OCI-LY1 (cell line): ENCODE results near the gene PDCL2.
"Not testable (repeated sequence)": the region's sequence is repeated elsewhere in the genome, so short reads cannot be mapped to it uniquely, and the experiment has no call there.

Source experiments
- H2AFZ ChIP-seq: fragments of 200-600 bp; sonication (generic), shearing (Covaris generic); 2 replicates; pipeline ENCODE4 v1.6.0; 2014; ENCODE audit warnings: antibody characterized with exemption, mild to moderate bottlenecking, low read length
- H3F3A ChIP-seq: fragments of 200-600 bp; sonication (generic), shearing (Covaris generic); 2 replicates; pipeline ENCODE4 v1.6.0; 2014; ENCODE audit warnings: mild to moderate bottlenecking, antibody characterized with exemption, low read length, moderate library complexity; ENCODE audit not compliant: insufficient read depth
- H3K27ac ChIP-seq: fragments of 200-600 bp; sonication (generic); 2 replicates; pipeline ENCODE4 v1.5.1; 2014; ENCODE audit warnings: low read length, mixed run types, mild to moderate bottlenecking, low read depth; ENCODE audit not compliant: poor library complexity, severe bottlenecking
- H3K27me3 ChIP-seq: fragments of 200-600 bp; sonication (generic); 2 replicates; pipeline ENCODE4 v1.6.0; 2014; ENCODE audit warnings: antibody characterized with exemption, mild to moderate bottlenecking, low read length, moderate library complexity; ENCODE audit not compliant: insufficient read depth
- H3K36me3 ChIP-seq: fragments of 200-600 bp; sonication (generic); 2 replicates; pipeline ENCODE4 v1.6.1; 2014; ENCODE audit warnings: mild to moderate bottlenecking, antibody characterized with exemption, low read length, moderate library complexity, mixed read lengths; ENCODE audit not compliant: insufficient read depth
- H3K4me1 ChIP-seq: fragments of 200-600 bp; sonication (generic); 2 replicates; pipeline ENCODE4 v1.5.1; 2014; ENCODE audit warnings: mild to moderate bottlenecking, low read length, moderate library complexity; ENCODE audit not compliant: insufficient read depth, severe bottlenecking
- H3K4me2 ChIP-seq: fragments of 200-600 bp; sonication (generic), shearing (Covaris generic); 2 replicates; pipeline ENCODE4 v1.6.1; 2014; ENCODE audit warnings: low read length
- H3K4me3 ChIP-seq: fragments of 200-600 bp; sonication (generic); 2 replicates; pipeline ENCODE4 v1.5.1; 2014; ENCODE audit warnings: low read length, low read depth, mild to moderate bottlenecking, mixed read lengths; ENCODE audit not compliant: poor library complexity, severe bottlenecking
- H3K79me2 ChIP-seq: fragments of 200-600 bp; shearing (Covaris generic); 2 replicates; pipeline ENCODE4 v1.6.1; 2016; ENCODE audit warnings: mixed run types, low read length, mixed read lengths; ENCODE audit not compliant: insufficient read depth
- H3K9ac ChIP-seq: fragments of 200-600 bp; sonication (generic), shearing (Covaris generic); 2 replicates; pipeline ENCODE4 v1.6.1; 2014; ENCODE audit warnings: mild to moderate bottlenecking, low read length, mixed read lengths
- H3K9me2 ChIP-seq: fragments of 200-600 bp; sonication (generic), shearing (Covaris generic); 2 replicates; pipeline ENCODE4 v1.6.1; 2014; ENCODE audit warnings: low read depth, mild to moderate bottlenecking, low read length, mixed read lengths
- H3K9me3 ChIP-seq: fragments of 200-600 bp; shearing (Covaris generic); 2 replicates; pipeline ENCODE4 v1.6.1; 2014; ENCODE audit warnings: low read length, mixed read lengths
- H4K20me1 ChIP-seq: fragments of 200-600 bp; sonication (generic), shearing (Covaris generic); 2 replicates; pipeline ENCODE4 v1.6.0; 2016; ENCODE audit warnings: mild to moderate bottlenecking, low read length; ENCODE audit not compliant: insufficient read depth
- EZH2 ChIP-seq: fragments of 200-600 bp; sonication (generic), shearing (Covaris generic); IDR thresholded peaks from 2 replicates; pipeline ENCODE4 v1.8.0; 2017; ENCODE audit warnings: borderline replicate concordance, mixed run types, mild to moderate bottlenecking, antibody characterized with exemption, low read length, moderate library complexity, mixed read lengths
- TF ChIP-seq, protein P1 (sequence below): fragments of 200-600 bp; sonication (generic), shearing (Covaris generic); IDR thresholded peaks from 2 replicates; pipeline ENCODE4 v1.5.1; 2017; ENCODE audit warnings: mild to moderate bottlenecking, antibody characterized with exemption, low read length, moderate library complexity, mixed read lengths

Gene PDCL2

GRCh38 chr4:55600640-55601039 is 8.6 kb upstream of the PDCL2 start:
- H3K79me2 ChIP-seq, result no peaks in the 10 kb centered on the region
- no peak overlapping the region for H3K9ac ChIP-seq

GRCh38 chr4:55598641-55599040 is 6.6 kb upstream of the PDCL2 start:
- Histone ChIP-seq H3K9me3 (no peaks in the 10 kb centered on the region), H3K27me3 (no peaks in the 10 kb centered on the region), H3K9ac (no peak overlapping the region), H3K79me2 (no peaks in the 10 kb centered on the region), H4K20me1 (no peaks in the 10 kb centered on the region), H3K4me1 (no peaks in the 10 kb centered on the region), H3K27ac (no peak overlapping the region), H3F3A (no peaks in the 10 kb centered on the region), H3K9me2 (no peaks in the 10 kb centered on the region), H3K4me3 (no peak overlapping the region), H3K36me3 (no peaks in the 10 kb centered on the region), H3K4me2 (no peak overlapping the region), H2AFZ (no peak overlapping the region)
- TF ChIP-seq, protein P1, sequence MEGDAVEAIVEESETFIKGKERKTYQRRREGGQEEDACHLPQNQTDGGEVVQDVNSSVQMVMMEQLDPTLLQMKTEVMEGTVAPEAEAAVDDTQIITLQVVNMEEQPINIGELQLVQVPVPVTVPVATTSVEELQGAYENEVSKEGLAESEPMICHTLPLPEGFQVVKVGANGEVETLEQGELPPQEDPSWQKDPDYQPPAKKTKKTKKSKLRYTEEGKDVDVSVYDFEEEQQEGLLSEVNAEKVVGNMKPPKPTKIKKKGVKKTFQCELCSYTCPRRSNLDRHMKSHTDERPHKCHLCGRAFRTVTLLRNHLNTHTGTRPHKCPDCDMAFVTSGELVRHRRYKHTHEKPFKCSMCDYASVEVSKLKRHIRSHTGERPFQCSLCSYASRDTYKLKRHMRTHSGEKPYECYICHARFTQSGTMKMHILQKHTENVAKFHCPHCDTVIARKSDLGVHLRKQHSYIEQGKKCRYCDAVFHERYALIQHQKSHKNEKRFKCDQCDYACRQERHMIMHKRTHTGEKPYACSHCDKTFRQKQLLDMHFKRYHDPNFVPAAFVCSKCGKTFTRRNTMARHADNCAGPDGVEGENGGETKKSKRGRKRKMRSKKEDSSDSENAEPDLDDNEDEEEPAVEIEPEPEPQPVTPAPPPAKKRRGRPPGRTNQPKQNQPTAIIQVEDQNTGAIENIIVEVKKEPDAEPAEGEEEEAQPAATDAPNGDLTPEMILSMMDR, result no peak
- TF ChIP-seq EZH2, result no peak

More at GRCh38 chr4:55600640-55601039, 8.6 kb upstream of the PDCL2 start:
- Histone ChIP-seq H3K4me1 (no peaks in the 10 kb centered on the region), H3F3A (no peaks in the 10 kb centered on the region), H3K27me3 (no peaks in the 10 kb centered on the region), H3K36me3 (no peaks in the 10 kb centered on the region), H3K4me3 (no peak overlapping the region), H2AFZ (no peak overlapping the region), H4K20me1 (no peaks in the 10 kb centered on the region), H3K4me2 (no peak overlapping the region), H3K27ac (no peak overlapping the region), H3K9me2 (no peaks in the 10 kb centered on the region), H3K9me3 (no peaks in the 10 kb centered on the region)
- TF ChIP-seq EZH2, result no peak
- TF ChIP-seq, protein P1, result no peak

DNA sequence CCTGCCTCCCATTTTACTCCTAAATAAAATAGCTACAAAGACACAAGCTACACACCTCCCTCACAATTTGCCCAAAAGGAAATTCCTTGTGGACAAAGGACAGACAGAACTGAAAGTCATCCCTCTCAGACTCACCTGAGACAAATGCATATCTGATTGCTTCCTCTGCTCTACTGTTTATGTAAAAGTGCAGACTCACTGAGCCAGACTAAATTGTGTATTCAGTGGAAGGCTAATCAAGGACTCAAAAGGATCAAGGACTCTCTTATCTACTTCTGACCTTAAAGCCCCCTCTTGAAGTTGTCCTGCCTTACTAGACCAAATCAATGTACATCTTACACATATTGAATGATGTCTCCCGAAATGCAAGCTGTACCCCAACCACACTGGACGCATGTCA is 3.9 kb downstream of the PDCL2 start:
- Histone ChIP-seq H2AFZ (no peak overlapping the region), H3K27ac (no peak overlapping the region), H4K20me1 (no peaks in the 10 kb centered on the region)

GRCh38 chr4:55582773-55583172 is 9.3 kb downstream of the PDCL2 start:
- H3K4me3 ChIP-seq, H3F3A ChIP-seq, H3K27me3 ChIP-seq: not testable (repeated sequence)

More for the DNA sequence above, 3.9 kb downstream of the PDCL2 start:
- no peak overlapping the region for H3K9ac ChIP-seq
- H3K4me1 ChIP-seq, result no peaks in the 10 kb centered on the region
- no peak overlapping the region for H3K4me3 ChIP-seq
- H3K9me3 ChIP-seq, result no peaks in the 10 kb centered on the region
- no peaks in the 10 kb centered on the region for H3K27me3 ChIP-seq
- H3F3A ChIP-seq, result no peaks in the 10 kb centered on the region
- no peak for TF ChIP-seq EZH2
- TF ChIP-seq, protein P1, result no peak
- H3K79me2 ChIP-seq, result no peaks in the 10 kb centered on the region
- H3K9me2 ChIP-seq, result no peaks in the 10 kb centered on the region
- no peaks in the 10 kb centered on the region for H3K36me3 ChIP-seq
- no peak overlapping the region for H3K4me2 ChIP-seq

More at GRCh38 chr4:55582773-55583172, 9.3 kb downstream of the PDCL2 start:
- H3K4me1 ChIP-seq, H3K79me2 ChIP-seq, H4K20me1 ChIP-seq, H3K4me2 ChIP-seq, H3K9me3 ChIP-seq, H3K9me2 ChIP-seq, H3K9ac ChIP-seq, H3K27ac ChIP-seq, H2AFZ ChIP-seq, H3K36me3 ChIP-seq: not testable (repeated sequence)
